ENCODE results near the gene PTPRN2. TPM values are rescaled to one million over a fixed set of nuclear protein-coding genes. Genes with fewer than 3 reads are reported as not detected.
A peak's percentile ranks its signal among the peaks of the same experiment; 100 is the strongest.

Gene PTPRN2
- total and polyA plus RNA-seq, 2 donors from 2014 or later, result 4.8 to 6.2 TPM

GRCh38 chr7:158194365-158194900 is 393.2 kb downstream of the PTPRN2 start:
- Histone ChIP-seq H3K9ac (ENCODE audit: low read length in 3 of 3) (no peak overlapping the region), H3K27ac (ENCODE audit: low read depth in 2 of 2, low read length in 2 of 2) (no peak overlapping the region), H3K27me3 (ENCODE audit: control insufficient read depth, insufficient read depth, low read length) (no peaks in the 10 kb centered on the region), H3K4me3 (ENCODE audit: low read length in 3 of 3) (no peak overlapping the region), H3K36me3 (ENCODE audit: control insufficient read depth in 2 of 3, insufficient read depth in 3 of 3, low read length in 3 of 3) (no peaks in the 10 kb centered on the region), H3K9me3 (ENCODE audit: control insufficient read depth in 2 of 3, insufficient read depth in 1 of 3, low read length in 3 of 3) (peaks cover 0 to 10% (median 7%) of the 10 kb centered on the region in 3 donors), H3K4me1 (ENCODE audit: control insufficient read depth in 2 of 3, insufficient read depth in 2 of 3, low read depth in 1 of 3, low read length in 3 of 3) (no peaks in the 10 kb centered on the region)
- DNase-seq, result peak in 1 of 5 donors; percentile 51
- intact Hi-C loops (cut with DNase I), result no loop called here
- TF ChIP-seq CTCF (IDR thresholded peaks at IDR 0.05; ENCODE audit: borderline replicate concordance, extremely low read depth, insufficient read depth), result no peak
- no peak for FAIRE-seq

GRCh38 chr7:158193446-158193845 is 394.2 kb downstream of the PTPRN2 start:
- Histone ChIP-seq H3K9me3 (ENCODE audit: control insufficient read depth in 2 of 3, insufficient read depth in 1 of 3, low read length in 3 of 3) (peaks cover 0 to 10% (median 4%) of the 10 kb centered on the region in 3 donors), H3K9ac (ENCODE audit: low read length in 3 of 3) (no peak overlapping the region), H3K27me3 (ENCODE audit: control insufficient read depth, insufficient read depth, low read length) (no peaks in the 10 kb centered on the region), H3K36me3 (ENCODE audit: control insufficient read depth in 2 of 3, insufficient read depth in 3 of 3, low read length in 3 of 3) (no peaks in the 10 kb centered on the region), H3K4me1 (ENCODE audit: control insufficient read depth in 2 of 3, insufficient read depth in 2 of 3, low read depth in 1 of 3, low read length in 3 of 3) (no peaks in the 10 kb centered on the region), H3K4me3 (ENCODE audit: low read length in 3 of 3) (no peak overlapping the region), H3K27ac (ENCODE audit: low read depth in 2 of 2, low read length in 2 of 2) (no peak overlapping the region)
- TF ChIP-seq CTCF (IDR thresholded peaks at IDR 0.05; ENCODE audit: borderline replicate concordance, extremely low read depth, insufficient read depth), result no peak
- DNase-seq (peak in 1 of 5 donors; percentile 37), FAIRE-seq (no peak)
- intact Hi-C loops (cut with DNase I), result no loop called here

GRCh38 chr7:158192956-158193355 is 394.7 kb downstream of the PTPRN2 start:
- Histone ChIP-seq H3K9me3 (ENCODE audit: control insufficient read depth in 2 of 3, insufficient read depth in 1 of 3, low read length in 3 of 3) (peaks cover 0 to 10% (median 4%) of the 10 kb centered on the region in 3 donors), H3K4me3 (ENCODE audit: low read length in 3 of 3) (no peak overlapping the region), H3K9ac (ENCODE audit: low read length in 3 of 3) (no peak overlapping the region), H3K27me3 (ENCODE audit: control insufficient read depth, insufficient read depth, low read length) (no peaks in the 10 kb centered on the region), H3K36me3 (ENCODE audit: control insufficient read depth in 2 of 3, insufficient read depth in 3 of 3, low read length in 3 of 3) (no peaks in the 10 kb centered on the region), H3K4me1 (ENCODE audit: control insufficient read depth in 2 of 3, insufficient read depth in 2 of 3, low read depth in 1 of 3, low read length in 3 of 3) (no peaks in the 10 kb centered on the region), H3K27ac (ENCODE audit: low read depth in 2 of 2, low read length in 2 of 2) (no peak overlapping the region)
- DNase-seq, result peak in 1 of 5 donors; percentile 54
- no peak for FAIRE-seq
- TF ChIP-seq CTCF (IDR thresholded peaks at IDR 0.05; ENCODE audit: borderline replicate concordance, extremely low read depth, insufficient read depth), result no peak
- intact Hi-C loops (cut with DNase I), result no loop called here

Data from kidney (tissue), 14 donors.